GM23338 (cell line): ENCODE results near the gene CHAMP1. TPM values are rescaled to one million over a fixed set of nuclear protein-coding genes. Genes with fewer than 3 reads are reported as not detected.
A peak's percentile ranks its signal among the peaks of the same experiment; 100 is the strongest.

ENCODE experiments used
- ATAC-seq: fragments of 200-7000 bp; cut with Tn5 transposase; 3 replicates; pipeline ENCODE4 v1.9.1; 2020
- DNase-seq: peaks from one replicate; pipeline ENCODE4 v3.0.0-alpha.2; 2015; ENCODE audit warnings: low spot score
- H2AFZ ChIP-seq: fragments of 200-600 bp; sonication (generic); 2 replicates; pipeline ENCODE4 v1.8.0; 2016; ENCODE audit warnings: antibody characterized with exemption, mild to moderate bottlenecking, moderate library complexity
- H3F3A ChIP-seq: fragments of 200-600 bp; sonication (generic); replicated peaks from 2 replicates; pipeline ENCODE4 v1.8.0; 2017; ENCODE audit warnings: antibody characterized with exemption, mixed run types, low read depth
- H3K27ac ChIP-seq: fragments of 200-600 bp; sonication (generic); 2 replicates; pipeline ENCODE4 v1.6.1; 2016; ENCODE audit warnings: low read depth
- H3K27me3 ChIP-seq: fragments of 200-600 bp; sonication (generic); 2 replicates; pipeline ENCODE4 v1.8.0; 2016; ENCODE audit warnings: mild to moderate bottlenecking, mixed run types, moderate library complexity; ENCODE audit not compliant: insufficient read depth
- H3K36me3 ChIP-seq: fragments of 200-600 bp; sonication (generic); 2 replicates; pipeline ENCODE4 v1.8.0; 2016; ENCODE audit warnings: mild to moderate bottlenecking; ENCODE audit not compliant: insufficient read depth
- H3K4me1 ChIP-seq: fragments of 200-600 bp; sonication (generic); 2 replicates; pipeline ENCODE4 v1.8.0; 2016; ENCODE audit warnings: mild to moderate bottlenecking, moderate library complexity; ENCODE audit not compliant: insufficient read depth
- H3K4me2 ChIP-seq: fragments of 200-600 bp; sonication (generic); 2 replicates; pipeline ENCODE4 v1.7.1; 2017; ENCODE audit warnings: mixed run types
- H3K4me3 ChIP-seq: fragments of 200-600 bp; sonication (generic); 2 replicates; pipeline ENCODE4 v1.6.1; 2016; ENCODE audit warnings: mixed run types
- H3K79me2 ChIP-seq: fragments of 200-600 bp; sonication (generic); replicated peaks from 2 replicates; pipeline ENCODE4 v1.8.0; 2017; ENCODE audit warnings: mild to moderate bottlenecking; ENCODE audit not compliant: insufficient read depth
- H3K9me2 ChIP-seq: fragments of 200-600 bp; sonication (generic); 2 replicates; pipeline ENCODE4 v1.8.0; 2017; ENCODE audit not compliant: insufficient read depth
- H4K20me1 ChIP-seq: fragments of 200-600 bp; sonication (generic); replicated peaks from 2 replicates; pipeline ENCODE4 v1.8.0; 2017; ENCODE audit warnings: mild to moderate bottlenecking; ENCODE audit not compliant: insufficient read depth
- H3K27ac Mint-ChIP-seq: 2 replicates; pipeline ENCODE4 v1.8.0; 2020; ENCODE audit warnings: inconsistent platforms, mild to moderate bottlenecking, moderate library complexity, mixed read lengths
- H3K27me3 Mint-ChIP-seq: 3 replicates; pipeline ENCODE4 v1.8.0; 2022; ENCODE audit warnings: low read depth, mild to moderate bottlenecking, moderate library complexity, mixed read lengths, inconsistent platforms; ENCODE audit not compliant: insufficient read depth, poor library complexity
- H3K36me3 Mint-ChIP-seq: 3 replicates; pipeline ENCODE4 v1.8.0; 2021; ENCODE audit warnings: low read depth, mild to moderate bottlenecking, inconsistent platforms, moderate library complexity, mixed read lengths
- H3K4me1 Mint-ChIP-seq: 3 replicates; pipeline ENCODE4 v1.8.0; 2020; ENCODE audit warnings: mild to moderate bottlenecking, inconsistent platforms, mixed read lengths
- H3K4me3 Mint-ChIP-seq: 3 replicates; pipeline ENCODE4 v1.8.0; 2021; ENCODE audit warnings: moderate library complexity, mild to moderate bottlenecking, inconsistent platforms, mixed read lengths
- H3K9me3 Mint-ChIP-seq: 3 replicates; pipeline ENCODE4 v1.8.0; 2020; ENCODE audit warnings: moderate library complexity, mild to moderate bottlenecking, inconsistent platforms, mixed read lengths
- CREB1 ChIP-seq: fragments of 250-450 bp; sonication (Bioruptor Pico); IDR thresholded peaks from 2 replicates; pipeline ENCODE4 v1.5.0; 2020; ENCODE audit warnings: low read depth, mild to moderate bottlenecking, moderate library complexity
- CTCF ChIP-seq, 2 experiments: fragments of 200-600 bp in 1 of 2; sonication (generic) in 1 of 2; conservative IDR thresholded peaks; 2 replicates each; pipeline versions ENCODE4 v1.5.1 to v1.6.1; 2016 to 2017; ENCODE audit warnings: antibody characterized with exemption in 2 of 2, low read depth in 2 of 2, mild to moderate bottlenecking in 2 of 2, moderate library complexity in 1 of 2
- ETS1 ChIP-seq: IDR thresholded peaks from 2 replicates; pipeline ENCODE4 v1.6.1; 2016; ENCODE audit warnings: antibody characterized with exemption
- EZH2 ChIP-seq: fragments of 200-600 bp; sonication (generic); IDR thresholded peaks from one replicate; pipeline ENCODE4 v1.8.0; 2017; ENCODE audit warnings: antibody characterized with exemption, mild to moderate bottlenecking, low read depth; ENCODE audit not compliant: unreplicated experiment
- EZH2phosphoT487 ChIP-seq: fragments of 200-600 bp; sonication (generic); IDR thresholded peaks from one replicate; pipeline ENCODE4 v1.8.1; 2018; ENCODE audit warnings: antibody characterized with exemption; ENCODE audit not compliant: unreplicated experiment
- JUNB ChIP-seq: IDR thresholded peaks from one replicate; pipeline ENCODE4 v1.6.1; 2016; ENCODE audit warnings: antibody characterized with exemption; ENCODE audit not compliant: unreplicated experiment
- NANOG ChIP-seq: IDR thresholded peaks from 2 replicates; pipeline ENCODE4 v1.6.1; 2016; ENCODE audit warnings: antibody characterized with exemption, borderline replicate concordance
- POLR2AphosphoS5 ChIP-seq: IDR thresholded peaks from 2 replicates; pipeline ENCODE4 v1.6.1; 2016; ENCODE audit warnings: antibody characterized with exemption, low read depth
- REST ChIP-seq: IDR thresholded peaks from one replicate; pipeline ENCODE4 v1.6.1; 2018; ENCODE audit warnings: antibody characterized with exemption; ENCODE audit not compliant: unreplicated experiment
- STAT1 ChIP-seq: IDR thresholded peaks from one replicate; pipeline ENCODE4 v1.6.1; 2016; ENCODE audit warnings: antibody characterized with exemption; ENCODE audit not compliant: unreplicated experiment
- ZNF114 ChIP-seq: fragments of 250-450 bp; sonication (Bioruptor Pico); IDR thresholded peaks from 2 replicates; pipeline ENCODE4 v1.5.0; 2020; ENCODE audit warnings: mild to moderate bottlenecking, moderate library complexity
- ZNF331 ChIP-seq: fragments of 250-450 bp; sonication (Bioruptor Pico); IDR thresholded peaks from 2 replicates; pipeline ENCODE4 v1.5.0; 2020; ENCODE audit warnings: low read depth, mild to moderate bottlenecking, moderate library complexity
- ZNF462 ChIP-seq: fragments of 250-450 bp; sonication (Bioruptor Pico); IDR thresholded peaks from 2 replicates; pipeline ENCODE4 v1.5.0; 2020; ENCODE audit warnings: mild to moderate bottlenecking, moderate library complexity
- polyA plus RNA-seq: library from polyadenylated mRNA; unstranded; fragments of >200 nt; fragmentation: Nextera tagmentation; extraction: Ambion mirVana; gene quantifications from 2 replicates; pipeline ENCODE4 v1.2.1, GENCODE V29; 2016
- total RNA-seq: library from RNA; depleted of rRNA; stranded (reverse); fragments of >200 nt; shearing (Covaris generic); gene quantifications from 2 replicates; pipeline ENCODE4 v1.2.3, GENCODE V29; 2014

The CHAMP1 gene
- total and polyA plus RNA-seq, 2 experiments from 2014 or later = 32.8 to 39.1 TPM

- Histone ChIP-seq H3F3A (peaks cover 14% of the 10 kb centered on the region), H3K27me3 (no peaks in the 10 kb centered on the region), H2AFZ (no peak overlapping the region), H3K4me1 (peaks cover 10% of the 10 kb centered on the region), H3K4me3 (peak overlapping the region; percentile 77), H3K9me2 (no peaks in the 10 kb centered on the region), H3K36me3 (peaks cover 11% of the 10 kb centered on the region; the same call in 1 of the 2 replicates), H4K20me1 (peaks cover 14% of the 10 kb centered on the region), H3K4me2 (peak overlapping the region; percentile 81), H3K27ac (peak overlapping the region; percentile 100), H3K79me2 (peaks cover 25% of the 10 kb centered on the region)
- ATAC-seq = no peak
- peaks cover 11% of the 10 kb centered on the region for H3K27me3 Mint-ChIP-seq
- DNase-seq = no peak
- peaks cover 22% of the 10 kb centered on the region for H3K4me1 Mint-ChIP-seq
- peak overlapping the region; percentile 81 for H3K4me3 Mint-ChIP-seq
- no peaks in the 10 kb centered on the region for H3K9me3 Mint-ChIP-seq
- TF ChIP-seq STAT1 (no peak), CTCF (conservative IDR thresholded peaks at IDR 0.05; ENCODE audit: low read depth in 2 of 2) (no peak), ZNF331 (CRISPR knock-in tag) (no peak), ZNF114 (no peak), ZNF462 (CRISPR knock-in tag) (no peak), NANOG (no peak), EZH2 (no peak), JUNB (no peak), CREB1 (CRISPR knock-in tag) (no peak), POLR2AphosphoS5 (no peak), ETS1 (no peak), REST (no peak), EZH2phosphoT487 (no peak)
- peaks cover 32% of the 10 kb centered on the region for H3K36me3 Mint-ChIP-seq
- H3K27ac Mint-ChIP-seq = peak overlapping the region; percentile 85
These were observed 34.4 kb upstream of the CHAMP1 start for GRCh38 chr13:114279758-114280355.
